Transverse colon (tissue), 3 donors: Measurements from ENCODE around the gene TNXB.

Experiments used
- EP300 ChIP-seq: sonication (generic); formaldehyde crosslinking; IDR thresholded peaks from one replicate; pipeline ENCODE4 v1.6.1; 2017; ENCODE audit warnings: antibody characterized with exemption, low read depth
- POLR2A ChIP-seq: fragments of 450-650 bp; IDR thresholded peaks from one replicate; pipeline ENCODE4 v1.6.1; 2016; ENCODE audit warnings: antibody characterized with exemption, mild to moderate bottlenecking, moderate library complexity
- TF ChIP-seq, protein P1 (sequence below), 5 experiments: fragments of 200-600 bp in 3 of 5; fragments of 450-650 bp in 2 of 5; sonication (generic) in 3 of 5; IDR thresholded peaks; 1 replicate in 2 of 5; 2 replicates in 3 of 5; pipeline ENCODE4 v1.5.1; 2016 to 2017; ENCODE audit warnings: antibody characterized with exemption in 5 of 5, inconsistent platforms in 3 of 5, mild to moderate bottlenecking in 2 of 5, moderate library complexity in 1 of 5

DNA sequence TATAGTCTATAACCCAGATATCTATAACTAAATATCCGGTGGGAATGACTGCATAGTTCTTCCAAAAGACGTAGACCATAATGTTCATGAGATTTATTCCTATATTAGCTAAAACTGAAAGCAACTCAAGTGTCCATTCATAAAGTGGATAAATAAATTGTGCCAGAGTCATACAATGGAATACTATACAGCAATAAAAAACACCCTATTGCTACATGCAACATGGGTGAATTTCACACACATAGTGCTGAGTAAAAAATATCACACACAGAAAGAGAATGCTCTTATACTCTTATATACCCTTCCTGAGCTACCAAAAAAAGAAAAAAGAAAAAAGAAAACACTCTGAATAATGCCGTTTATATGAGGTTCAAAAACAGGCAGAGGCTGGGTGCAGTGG is 6.9 kb downstream of the TNXB start:
- TF ChIP-seq, protein P1, sequence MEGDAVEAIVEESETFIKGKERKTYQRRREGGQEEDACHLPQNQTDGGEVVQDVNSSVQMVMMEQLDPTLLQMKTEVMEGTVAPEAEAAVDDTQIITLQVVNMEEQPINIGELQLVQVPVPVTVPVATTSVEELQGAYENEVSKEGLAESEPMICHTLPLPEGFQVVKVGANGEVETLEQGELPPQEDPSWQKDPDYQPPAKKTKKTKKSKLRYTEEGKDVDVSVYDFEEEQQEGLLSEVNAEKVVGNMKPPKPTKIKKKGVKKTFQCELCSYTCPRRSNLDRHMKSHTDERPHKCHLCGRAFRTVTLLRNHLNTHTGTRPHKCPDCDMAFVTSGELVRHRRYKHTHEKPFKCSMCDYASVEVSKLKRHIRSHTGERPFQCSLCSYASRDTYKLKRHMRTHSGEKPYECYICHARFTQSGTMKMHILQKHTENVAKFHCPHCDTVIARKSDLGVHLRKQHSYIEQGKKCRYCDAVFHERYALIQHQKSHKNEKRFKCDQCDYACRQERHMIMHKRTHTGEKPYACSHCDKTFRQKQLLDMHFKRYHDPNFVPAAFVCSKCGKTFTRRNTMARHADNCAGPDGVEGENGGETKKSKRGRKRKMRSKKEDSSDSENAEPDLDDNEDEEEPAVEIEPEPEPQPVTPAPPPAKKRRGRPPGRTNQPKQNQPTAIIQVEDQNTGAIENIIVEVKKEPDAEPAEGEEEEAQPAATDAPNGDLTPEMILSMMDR (IDR thresholded peaks at IDR 0.05) = no peak
- no peak for TF ChIP-seq EP300
- no peak for TF ChIP-seq POLR2A
